ENCODE data around the gene SNX5.

SNX5 gene

GRCh38 chr20:17993546-17993945, 25.0 kb upstream of the SNX5 start:
- DNase-seq (ENCODE audit: insufficient read length, low spot score) (no peak), FAIRE-seq (no peak)
- no peak for TF ChIP-seq CTCF (IDR thresholded peaks at IDR 0.05; ENCODE audit: insufficient read depth, missing control alignments)

- no peak for FAIRE-seq
- DNase-seq (ENCODE audit: insufficient read length, low spot score), result no peak
These were observed 24.4 kb upstream of the SNX5 start for GRCh38 chr20:17992847-17993513.

GRCh38 chr20:17992224-17992637, 23.6 kb upstream of the SNX5 start:
- no peak for DNase-seq (ENCODE audit: insufficient read length, low spot score)
- FAIRE-seq, result no peak
- TF ChIP-seq CTCF (IDR thresholded peaks at IDR 0.05; ENCODE audit: insufficient read depth, missing control alignments), result no peak

More at GRCh38 chr20:17992847-17993513, 24.4 kb upstream of the SNX5 start:
- no peak for TF ChIP-seq CTCF (IDR thresholded peaks at IDR 0.05; ENCODE audit: insufficient read depth, missing control alignments)

- no peak for FAIRE-seq
- DNase-seq (ENCODE audit: insufficient read length, low spot score), result no peak
- no peak for TF ChIP-seq CTCF (IDR thresholded peaks at IDR 0.05; ENCODE audit: insufficient read depth, missing control alignments)
These were observed 21.8 kb upstream of the SNX5 start for GRCh38 chr20:17990278-17990972.

GRCh38 chr20:17987988-17988387, 19.4 kb upstream of the SNX5 start:
- DNase-seq (ENCODE audit: insufficient read length, low spot score), result no peak

GRCh38 chr20:17985388-17986018, 16.9 kb upstream of the SNX5 start:
- no peak for FAIRE-seq
- no peak for DNase-seq (ENCODE audit: insufficient read length, low spot score)
- TF ChIP-seq CTCF (IDR thresholded peaks at IDR 0.05; ENCODE audit: insufficient read depth, missing control alignments), result no peak

More at GRCh38 chr20:17987988-17988387, 19.4 kb upstream of the SNX5 start:
- no peak for FAIRE-seq
- no peak for TF ChIP-seq CTCF (IDR thresholded peaks at IDR 0.05; ENCODE audit: insufficient read depth, missing control alignments)

Data from D721Med (cell line).